Loucy (cell line): ENCODE results near the gene PLXNA2.

Experiments
- CTCF ChIP-seq: fragments of 200-600 bp; sonication (generic); conservative IDR thresholded peaks from 2 replicates; pipeline ENCODE4 v1.5.1; 2014; ENCODE audit warnings: mild to moderate bottlenecking, antibody characterized with exemption, low read length
- EZH2phosphoT487 ChIP-seq: fragments of 200-600 bp; IDR thresholded peaks from 2 replicates; pipeline ENCODE4 v1.6.1; 2018; ENCODE audit warnings: antibody characterized with exemption, mild to moderate bottlenecking, moderate library complexity, borderline replicate concordance

GRCh38 chr1:208175508-208175895 is 68.7 kb downstream of the PLXNA2 start:
- TF ChIP-seq CTCF (no peak), EZH2phosphoT487 (no peak)
